Measurements from ENCODE around the gene EFNA2. TPM values are rescaled to one million over a fixed set of nuclear protein-coding genes. Genes with fewer than 3 reads are reported as not detected.

Gene EFNA2
- total and polyA plus RNA-seq, 2 experiments from 2014 or later, result 2.7 to 10.3 TPM

DNA sequence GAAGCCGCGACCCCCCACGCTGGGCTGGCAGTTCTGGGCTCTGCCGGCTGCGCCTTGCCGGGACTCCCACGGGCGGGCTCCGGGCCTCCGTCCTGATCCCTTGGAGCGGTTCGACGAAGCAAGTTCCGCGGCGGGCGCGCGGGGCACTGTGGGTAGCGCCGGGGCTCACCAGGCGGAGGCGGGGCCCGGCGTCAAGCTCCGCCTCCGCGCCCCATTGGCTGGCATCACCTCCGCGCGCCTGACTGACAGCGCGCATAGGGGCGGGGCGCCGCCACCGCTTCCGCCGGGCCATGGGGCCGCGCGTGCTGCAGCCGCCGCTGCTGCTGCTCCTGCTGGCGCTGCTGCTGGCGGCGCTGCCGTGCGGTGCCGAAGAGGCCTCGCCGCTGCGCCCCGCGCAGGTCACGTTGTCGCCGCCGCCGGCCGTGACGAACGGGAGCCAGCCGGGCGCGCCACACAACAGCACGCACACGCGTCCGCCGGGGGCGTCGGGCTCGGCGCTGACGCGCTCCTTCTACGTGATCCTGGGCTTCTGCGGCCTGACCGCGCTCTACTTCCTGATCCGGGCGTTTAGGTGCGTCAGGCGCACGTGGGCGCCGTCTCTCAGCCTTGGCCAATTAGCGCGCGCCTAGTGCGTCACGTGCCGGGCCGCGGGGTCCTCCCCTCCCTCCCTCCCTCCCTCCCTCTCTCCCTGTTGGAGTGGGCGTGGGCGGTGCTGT is 10.3 kb upstream of the EFNA2 start, which contains the start of gene FAM174C (continued):
- no peak for TF ChIP-seq REST (IDR thresholded peaks at IDR 0.05; ENCODE audit: unreplicated experiment)

GRCh38 chr19:1275976-1276627 is 9.6 kb upstream of the EFNA2 start:
- Histone ChIP-seq H3K4me2 (peak overlapping the region; percentile 97), H3K4me3 (peak overlapping the region; percentile 88), H3K79me2 (replicated peaks; ENCODE audit: insufficient read depth) (peaks cover 34% of the 10 kb centered on the region), H3K36me3 (ENCODE audit: insufficient read depth) (peaks cover 22% of the 10 kb centered on the region), H3K27ac (ENCODE audit: low read depth) (peak overlapping the region; percentile 94; the same call in 1 of the 2 replicates), H3F3A (replicated peaks; ENCODE audit: low read depth) (peaks cover 56% of the 10 kb centered on the region), H3K27me3 (ENCODE audit: insufficient read depth) (no peaks in the 10 kb centered on the region), H2AFZ (no peak overlapping the region), H3K4me1 (ENCODE audit: insufficient read depth) (peaks cover 19% of the 10 kb centered on the region), H4K20me1 (replicated peaks; ENCODE audit: insufficient read depth) (peaks cover 23% of the 10 kb centered on the region), H3K9me2 (ENCODE audit: insufficient read depth) (no peaks in the 10 kb centered on the region)
- ATAC-seq, result peak; percentile 54
- Mint-ChIP-seq H3K4me3 (peak overlapping the region; percentile 77), H3K4me1 (peaks cover 43% of the 10 kb centered on the region), H3K36me3 (ENCODE audit: low read depth) (peaks cover 48% of the 10 kb centered on the region), H3K9me3 (no peaks in the 10 kb centered on the region; the same call in 2 of the 3 replicates), H3K27me3 (ENCODE audit: insufficient read depth, low read depth, poor library complexity) (peaks cover 40% of the 10 kb centered on the region), H3K27ac (no peak overlapping the region)
- DNase-seq (ENCODE audit: low spot score), result no peak
- peak; percentile 60 for TF ChIP-seq POLR2AphosphoS5 (IDR thresholded peaks at IDR 0.05; ENCODE audit: low read depth)
- TF ChIP-seq, protein P1, sequence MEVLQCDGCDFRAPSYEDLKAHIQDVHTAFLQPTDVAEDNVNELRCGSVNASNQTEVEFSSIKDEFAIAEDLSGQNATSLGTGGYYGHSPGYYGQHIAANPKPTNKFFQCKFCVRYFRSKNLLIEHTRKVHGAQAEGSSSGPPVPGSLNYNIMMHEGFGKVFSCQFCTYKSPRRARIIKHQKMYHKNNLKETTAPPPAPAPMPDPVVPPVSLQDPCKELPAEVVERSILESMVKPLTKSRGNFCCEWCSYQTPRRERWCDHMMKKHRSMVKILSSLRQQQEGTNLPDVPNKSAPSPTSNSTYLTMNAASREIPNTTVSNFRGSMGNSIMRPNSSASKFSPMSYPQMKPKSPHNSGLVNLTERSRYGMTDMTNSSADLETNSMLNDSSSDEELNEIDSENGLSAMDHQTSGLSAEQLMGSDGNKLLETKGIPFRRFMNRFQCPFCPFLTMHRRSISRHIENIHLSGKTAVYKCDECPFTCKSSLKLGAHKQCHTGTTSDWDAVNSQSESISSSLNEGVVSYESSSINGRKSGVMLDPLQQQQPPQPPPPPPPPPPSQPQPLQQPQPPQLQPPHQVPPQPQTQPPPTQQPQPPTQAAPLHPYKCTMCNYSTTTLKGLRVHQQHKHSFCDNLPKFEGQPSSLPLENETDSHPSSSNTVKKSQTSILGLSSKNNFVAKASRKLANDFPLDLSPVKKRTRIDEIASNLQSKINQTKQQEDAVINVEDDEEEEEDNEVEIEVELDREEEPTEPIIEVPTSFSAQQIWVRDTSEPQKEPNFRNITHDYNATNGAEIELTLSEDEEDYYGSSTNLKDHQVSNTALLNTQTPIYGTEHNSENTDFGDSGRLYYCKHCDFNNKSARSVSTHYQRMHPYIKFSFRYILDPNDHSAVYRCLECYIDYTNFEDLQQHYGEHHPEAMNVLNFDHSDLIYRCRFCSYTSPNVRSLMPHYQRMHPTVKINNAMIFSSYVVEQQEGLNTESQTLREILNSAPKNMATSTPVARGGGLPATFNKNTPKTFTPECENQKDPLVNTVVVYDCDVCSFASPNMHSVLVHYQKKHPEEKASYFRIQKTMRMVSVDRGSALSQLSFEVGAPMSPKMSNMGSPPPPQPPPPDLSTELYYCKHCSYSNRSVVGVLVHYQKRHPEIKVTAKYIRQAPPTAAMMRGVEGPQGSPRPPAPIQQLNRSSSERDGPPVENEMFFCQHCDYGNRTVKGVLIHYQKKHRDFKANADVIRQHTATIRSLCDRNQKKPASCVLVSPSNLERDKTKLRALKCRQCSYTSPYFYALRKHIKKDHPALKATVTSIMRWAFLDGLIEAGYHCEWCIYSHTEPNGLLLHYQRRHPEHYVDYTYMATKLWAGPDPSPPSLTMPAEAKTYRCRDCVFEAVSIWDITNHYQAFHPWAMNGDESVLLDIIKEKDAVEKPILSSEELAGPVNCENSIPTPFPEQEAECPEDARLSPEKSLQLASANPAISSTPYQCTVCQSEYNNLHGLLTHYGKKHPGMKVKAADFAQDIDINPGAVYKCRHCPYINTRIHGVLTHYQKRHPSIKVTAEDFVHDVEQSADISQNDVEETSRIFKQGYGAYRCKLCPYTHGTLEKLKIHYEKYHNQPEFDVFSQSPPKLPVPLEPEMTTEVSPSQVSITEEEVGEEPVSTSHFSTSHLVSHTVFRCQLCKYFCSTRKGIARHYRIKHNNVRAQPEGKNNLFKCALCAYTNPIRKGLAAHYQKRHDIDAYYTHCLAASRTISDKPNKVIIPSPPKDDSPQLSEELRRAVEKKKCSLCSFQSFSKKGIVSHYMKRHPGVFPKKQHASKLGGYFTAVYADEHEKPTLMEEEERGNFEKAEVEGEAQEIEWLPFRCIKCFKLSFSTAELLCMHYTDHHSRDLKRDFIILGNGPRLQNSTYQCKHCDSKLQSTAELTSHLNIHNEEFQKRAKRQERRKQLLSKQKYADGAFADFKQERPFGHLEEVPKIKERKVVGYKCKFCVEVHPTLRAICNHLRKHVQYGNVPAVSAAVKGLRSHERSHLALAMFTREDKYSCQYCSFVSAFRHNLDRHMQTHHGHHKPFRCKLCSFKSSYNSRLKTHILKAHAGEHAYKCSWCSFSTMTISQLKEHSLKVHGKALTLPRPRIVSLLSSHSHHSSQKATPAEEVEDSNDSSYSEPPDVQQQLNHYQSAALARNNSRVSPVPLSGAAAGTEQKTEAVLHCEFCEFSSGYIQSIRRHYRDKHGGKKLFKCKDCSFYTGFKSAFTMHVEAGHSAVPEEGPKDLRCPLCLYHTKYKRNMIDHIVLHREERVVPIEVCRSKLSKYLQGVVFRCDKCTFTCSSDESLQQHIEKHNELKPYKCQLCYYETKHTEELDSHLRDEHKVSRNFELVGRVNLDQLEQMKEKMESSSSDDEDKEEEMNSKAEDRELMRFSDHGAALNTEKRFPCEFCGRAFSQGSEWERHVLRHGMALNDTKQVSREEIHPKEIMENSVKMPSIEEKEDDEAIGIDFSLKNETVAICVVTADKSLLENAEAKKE (CRISPR knock-in tag; IDR thresholded peaks at IDR 0.05), result no peak

All from GM23338 (cell line).